GM18867 (cell line): Measurements from ENCODE around the gene BPIFA2.
"Not testable (repeated sequence)": the region's sequence is repeated elsewhere in the genome, so short reads cannot be mapped to it uniquely, and the experiment has no call there.

Source experiments
- ATAC-seq: cut with Tn5 transposase; IDR thresholded peaks from one replicate; pipeline ENCODE4 v1.9.1; 2021; ENCODE audit warnings: mild to moderate bottlenecking, moderate library complexity; ENCODE audit not compliant: unreplicated experiment

Gene BPIFA2

DNA sequence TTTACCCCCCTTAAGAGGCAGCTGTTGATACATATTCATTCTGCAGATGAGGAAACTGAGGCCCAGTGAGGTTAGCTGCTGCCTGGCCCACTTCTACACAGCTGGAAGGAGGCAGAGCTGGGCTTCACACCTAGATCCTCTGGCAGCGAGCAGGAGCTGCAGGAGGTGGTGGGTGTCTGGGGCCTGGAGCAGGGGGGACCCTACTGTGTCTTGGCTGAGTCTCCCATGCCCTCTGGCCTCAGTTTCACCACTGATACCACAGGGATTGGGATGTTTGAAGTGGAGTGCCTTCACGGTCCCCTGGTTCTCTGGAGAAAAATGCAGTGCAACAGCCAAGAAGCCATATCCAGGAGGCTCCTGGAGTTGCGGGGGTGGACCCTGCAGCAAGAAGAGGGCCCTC, 8.2 kb upstream of the BPIFA2 start:
- no peak for ATAC-seq

DNA sequence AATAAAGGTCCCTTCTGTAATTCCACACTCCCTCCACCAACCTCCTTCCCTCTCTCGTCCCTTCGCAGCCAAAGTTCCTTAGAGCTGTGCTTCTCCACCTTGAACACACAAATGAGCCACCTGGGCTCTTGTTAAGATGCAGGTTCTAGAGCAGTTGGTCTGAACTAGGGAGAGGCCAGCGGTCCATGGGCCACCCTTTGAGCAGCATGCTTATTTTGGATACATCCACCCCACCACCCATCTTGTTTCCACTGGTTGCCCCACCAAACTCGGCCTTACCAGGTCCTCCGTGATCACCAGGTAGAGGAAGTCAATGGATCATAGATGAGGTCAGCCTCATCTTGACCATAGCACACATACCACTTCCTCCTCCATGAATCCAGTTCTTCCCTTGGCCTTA, 7.3 kb upstream of the BPIFA2 start:
- no peak for ATAC-seq

GRCh38 chr20:33162313-33162712, 5.6 kb upstream of the BPIFA2 start:
- no peak for ATAC-seq

- ATAC-seq: no peak
These were observed 5.2 kb upstream of the BPIFA2 start for GRCh38 chr20:33162753-33163152.

DNA sequence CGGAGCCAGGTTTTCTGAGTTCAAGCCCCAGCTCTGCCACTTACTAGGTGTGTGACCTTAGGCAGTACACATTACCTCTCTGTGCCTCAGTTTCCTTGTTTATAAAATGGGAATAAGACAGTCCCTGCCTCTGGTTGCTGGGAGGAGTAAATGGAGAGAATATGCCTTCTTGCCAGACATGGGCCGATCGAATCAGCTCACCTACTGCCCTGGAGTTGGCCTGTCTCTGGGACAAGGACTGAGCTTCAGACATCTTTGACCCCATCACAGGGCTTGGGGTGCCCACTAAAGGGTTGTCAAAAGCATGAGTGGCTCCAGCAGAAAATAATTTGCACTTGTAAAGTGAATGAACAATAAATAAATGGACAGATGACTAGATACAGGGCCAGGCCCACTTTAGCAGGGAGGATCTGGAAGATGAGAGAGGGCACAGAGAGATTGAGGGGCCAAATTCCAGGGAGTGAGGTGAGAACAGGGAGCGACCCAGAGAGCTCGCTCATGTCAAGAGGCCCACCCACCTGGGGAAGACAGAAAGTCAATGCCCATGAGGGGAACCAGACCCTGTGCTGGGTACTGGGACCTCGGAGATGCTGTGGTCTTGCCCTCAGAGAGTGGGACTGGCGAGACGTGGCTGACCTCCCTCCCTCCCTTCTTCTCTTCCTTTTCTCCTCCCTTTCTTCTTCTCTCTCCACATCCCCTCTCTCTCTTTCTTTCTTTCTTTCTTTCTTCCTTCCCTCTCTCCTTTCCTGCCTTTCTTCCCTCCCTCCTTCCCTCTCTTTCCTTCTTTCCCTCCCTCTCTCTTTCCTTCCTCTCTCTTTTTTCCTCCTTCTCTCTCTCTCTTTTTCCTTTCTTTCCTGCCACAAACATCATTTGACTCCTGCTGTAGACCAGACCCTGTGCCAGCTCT, 3.9 kb upstream of the BPIFA2 start:
- no peak for ATAC-seq

- no peak for ATAC-seq
These were observed 3.2 kb upstream of the BPIFA2 start for GRCh38 chr20:33164763-33165095.

GRCh38 chr20:33165416-33166055, 2.4 kb upstream of the BPIFA2 start:
- ATAC-seq: no peak

GRCh38 chr20:33166533-33167113, 1.3 kb upstream of the BPIFA2 start:
- ATAC-seq: no peak

- no peak for ATAC-seq
These were observed 1.3 kb downstream of the BPIFA2 start for GRCh38 chr20:33169176-33169794.

GRCh38 chr20:33172781-33173180, 4.8 kb downstream of the BPIFA2 start:
- ATAC-seq: no peak

DNA sequence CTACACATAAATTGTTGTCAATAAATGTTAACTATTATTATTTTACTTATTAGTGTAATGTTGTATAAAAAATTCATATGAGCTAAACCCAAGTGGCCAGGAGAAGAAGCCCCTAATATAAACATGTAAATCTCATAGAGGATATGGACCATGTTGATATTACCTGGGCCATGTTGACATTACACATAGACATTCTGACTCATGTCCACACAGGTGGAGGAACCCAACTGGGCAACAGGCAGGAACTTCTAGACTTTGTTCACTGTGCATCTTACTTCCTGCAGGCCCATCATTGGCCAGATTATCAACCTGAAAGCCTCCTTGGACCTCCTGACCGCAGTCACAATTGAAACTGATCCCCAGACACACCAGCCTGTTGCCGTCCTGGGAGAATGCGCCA, 7.2 kb downstream of the BPIFA2 start:
- ATAC-seq: no peak

GRCh38 chr20:33176101-33176500, 8.1 kb downstream of the BPIFA2 start:
- ATAC-seq: no peak

DNA sequence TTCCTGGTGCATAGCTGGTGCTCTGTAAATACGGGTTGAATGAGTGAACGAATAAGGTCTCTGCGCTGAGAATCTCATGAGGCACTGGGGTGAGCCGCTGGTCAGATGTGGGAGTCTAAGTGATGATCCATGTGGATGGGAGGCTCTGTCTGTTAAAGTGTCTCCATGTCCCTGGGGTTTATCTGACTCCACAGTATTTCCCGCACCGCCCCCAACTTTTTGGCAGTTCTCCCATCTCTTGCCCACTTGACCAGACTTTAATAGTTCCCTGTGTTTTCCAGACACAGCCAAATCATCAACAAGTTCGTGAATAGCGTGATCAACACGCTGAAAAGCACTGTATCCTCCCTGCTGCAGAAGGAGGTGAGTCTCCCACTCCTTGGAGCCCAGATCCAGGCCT, 9.9 kb downstream of the BPIFA2 start:
- no peak for ATAC-seq

- no peak for ATAC-seq
These were observed 10.8 kb downstream of the BPIFA2 start for GRCh38 chr20:33178726-33179125.

DNA sequence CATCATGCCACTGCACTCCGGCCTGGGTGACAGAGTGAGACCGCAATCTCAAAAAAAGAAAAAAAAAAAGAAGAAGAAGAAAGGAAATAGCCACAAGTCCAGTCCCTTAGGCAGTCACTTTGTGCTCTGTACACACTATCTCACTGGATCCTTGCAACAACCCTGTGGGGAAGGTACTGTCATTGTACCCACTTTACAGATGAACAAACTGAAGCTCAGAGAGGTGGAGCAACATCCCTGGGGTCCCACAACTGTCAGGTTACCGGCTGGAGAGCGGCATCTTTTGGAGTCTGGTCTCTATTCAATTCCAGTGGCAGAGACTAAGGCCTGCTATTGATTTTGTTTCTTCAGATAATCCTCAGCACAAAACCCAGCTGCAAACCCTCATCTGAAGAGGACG, 12.2 kb downstream of the BPIFA2 start:
- no peak for ATAC-seq

DNA sequence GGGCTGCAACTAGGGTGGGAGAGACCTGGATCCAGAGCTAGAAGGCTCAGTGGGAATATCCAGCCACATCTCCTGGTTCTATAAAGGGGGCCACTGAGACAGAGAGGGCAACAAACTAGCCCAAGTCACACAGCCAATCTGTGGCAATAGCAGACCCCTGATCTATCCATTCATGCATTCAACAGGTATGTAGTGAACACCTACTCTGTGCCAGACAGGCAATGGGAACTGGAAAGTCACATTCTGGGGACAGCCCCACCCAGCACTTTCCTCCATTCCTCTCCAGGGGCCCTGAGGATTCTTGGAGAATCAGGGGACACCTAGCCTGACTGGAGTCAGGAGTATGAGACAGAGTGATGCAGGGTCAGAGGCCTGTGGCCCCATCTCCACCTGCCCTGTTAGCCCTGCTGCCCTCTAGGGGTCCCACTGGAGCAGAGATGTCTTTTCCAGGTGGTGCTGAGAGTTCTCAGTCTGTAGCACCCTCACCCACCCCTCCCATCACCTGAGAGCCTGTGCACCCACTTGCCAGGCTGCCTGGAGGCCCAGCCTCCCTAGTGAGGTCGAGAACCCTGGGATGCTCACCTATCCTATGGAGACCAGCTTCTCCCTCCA, 13.6 kb downstream of the BPIFA2 start:
- no peak for ATAC-seq

- ATAC-seq: no peak
These were observed 15.4 kb downstream of the BPIFA2 start for GRCh38 chr20:33183312-33183711.

DNA sequence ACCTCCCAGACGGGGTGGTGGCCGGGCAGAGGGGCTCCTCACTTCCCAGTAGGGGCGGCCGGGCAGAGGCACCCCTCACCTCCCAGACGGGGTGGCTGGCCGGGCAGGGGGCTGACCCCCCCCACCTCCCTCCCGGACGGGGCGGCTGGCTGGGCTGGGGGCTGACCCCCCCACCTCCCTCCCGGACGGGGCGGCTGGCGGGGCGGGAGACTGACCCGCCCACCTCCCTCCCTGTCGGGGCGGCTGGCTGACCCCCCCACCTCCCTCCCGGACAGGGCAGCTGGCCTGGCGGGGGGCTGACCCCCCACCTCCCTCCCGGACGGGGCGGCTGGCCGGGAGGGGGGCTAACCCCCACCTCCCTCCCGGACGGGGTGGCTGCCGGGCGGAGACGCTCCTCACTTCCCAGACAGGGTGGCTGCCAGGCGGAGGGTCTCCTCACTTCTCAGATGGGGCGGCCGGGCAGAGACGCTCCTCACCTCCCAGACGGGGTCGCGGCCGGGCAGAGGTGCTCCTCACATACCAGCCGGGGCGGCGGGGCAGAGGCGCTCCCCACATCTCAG, 17.2 kb downstream of the BPIFA2 start:
- not testable (repeated sequence) for ATAC-seq

DNA sequence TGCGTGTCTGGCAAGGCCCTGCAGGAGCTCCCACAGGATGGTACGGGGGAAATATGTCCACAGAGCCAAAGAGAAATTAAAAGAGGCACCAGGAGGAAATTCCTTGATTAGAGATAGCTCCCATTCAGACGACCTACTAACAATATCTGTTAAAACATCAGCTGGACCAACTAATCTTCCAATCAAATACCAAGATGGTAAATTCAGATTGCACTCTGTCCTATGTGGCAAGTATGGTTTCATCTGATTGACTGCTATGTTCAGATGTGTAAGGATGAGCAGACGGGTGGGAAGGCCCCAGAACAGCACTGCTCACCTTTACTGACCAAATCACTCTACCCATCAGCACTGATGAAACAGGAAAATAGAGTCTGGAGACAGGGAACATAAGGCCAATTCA, 19.5 kb downstream of the BPIFA2 start:
- ATAC-seq: no peak

DNA sequence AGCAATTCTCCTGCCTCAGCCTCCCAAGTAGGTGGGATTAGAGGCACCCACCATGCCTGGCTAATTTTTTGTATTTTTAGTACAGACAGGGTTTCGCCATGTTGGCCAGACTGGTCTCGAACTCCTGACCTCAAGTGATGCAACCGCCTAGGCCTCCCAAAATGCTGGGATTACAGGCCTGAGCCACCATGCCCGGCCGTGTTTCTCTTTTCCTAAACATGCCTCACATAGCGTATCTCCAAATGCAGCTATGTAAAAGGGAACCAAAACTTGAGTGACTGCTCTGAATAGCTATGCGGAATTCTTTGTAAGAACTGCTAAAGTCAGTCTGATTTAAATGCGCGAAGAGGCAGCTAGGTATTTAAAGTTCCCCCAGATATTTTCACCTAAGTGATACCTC, 20.5 kb downstream of the BPIFA2 start:
- ATAC-seq: no peak

DNA sequence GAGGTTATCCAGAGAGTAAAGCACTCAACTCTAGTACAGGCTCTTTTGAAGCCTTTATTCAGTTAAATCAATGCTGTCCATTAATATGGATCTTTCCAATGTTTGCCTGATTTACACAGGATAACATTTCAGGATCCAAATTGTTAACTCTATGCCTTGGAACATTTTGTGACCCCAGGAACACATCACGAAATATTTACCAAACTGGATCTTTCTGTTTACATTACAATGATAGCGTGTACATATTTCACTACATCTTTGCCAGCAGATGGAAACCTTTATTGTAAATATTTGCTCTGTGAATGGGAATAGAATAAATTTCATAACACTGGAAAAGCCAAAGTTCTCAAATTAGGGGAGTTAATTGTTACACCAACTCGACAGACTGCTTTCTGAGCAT, 23.5 kb downstream of the BPIFA2 start:
- ATAC-seq: no peak
